GM19468 (cell line): Measurements from ENCODE around the gene PPP2R2C.

Experiments used
- ATAC-seq: cut with Tn5 transposase; IDR thresholded peaks from one replicate; pipeline ENCODE4 v1.9.1; 2021; ENCODE audit warnings: mild to moderate bottlenecking, moderate library complexity, moderate number of reproducible peaks; ENCODE audit not compliant: unreplicated experiment; ENCODE audit errors: extremely low read depth

PPP2R2C gene

GRCh38 chr4:6352031-6352692, 120.3 kb downstream of the PPP2R2C start:
- ATAC-seq = no peak

GRCh38 chr4:6351246-6352000, 121.0 kb downstream of the PPP2R2C start:
- ATAC-seq = no peak

GRCh38 chr4:6350646-6351045, 121.8 kb downstream of the PPP2R2C start:
- ATAC-seq = no peak

GRCh38 chr4:6349896-6350603, 122.4 kb downstream of the PPP2R2C start:
- ATAC-seq = no peak

- no peak for ATAC-seq
Observed at GRCh38 chr4:6348408-6348807, 124.0 kb downstream of the PPP2R2C start.

GRCh38 chr4:6347511-6348045, 124.8 kb downstream of the PPP2R2C start:
- no peak for ATAC-seq

GRCh38 chr4:6346373-6347110, 125.9 kb downstream of the PPP2R2C start:
- ATAC-seq = no peak

GRCh38 chr4:6345866-6346265, 126.5 kb downstream of the PPP2R2C start:
- ATAC-seq = no peak

- ATAC-seq = no peak
Observed at GRCh38 chr4:6345096-6345830, 127.2 kb downstream of the PPP2R2C start.

- ATAC-seq = no peak
Observed at GRCh38 chr4:6343939-6344408, 128.4 kb downstream of the PPP2R2C start.

GRCh38 chr4:6342530-6343293, 129.7 kb downstream of the PPP2R2C start:
- no peak for ATAC-seq

GRCh38 chr4:6341696-6342095, 130.7 kb downstream of the PPP2R2C start:
- no peak for ATAC-seq

- no peak for ATAC-seq
Observed at GRCh38 chr4:6340446-6341015, 131.9 kb downstream of the PPP2R2C start.

- ATAC-seq = no peak
Observed at GRCh38 chr4:6339818-6340445, 132.5 kb downstream of the PPP2R2C start.

- no peak for ATAC-seq
Observed at GRCh38 chr4:6338951-6339817, 133.2 kb downstream of the PPP2R2C start.

- no peak for ATAC-seq
Observed at GRCh38 chr4:6338175-6338950, 134.1 kb downstream of the PPP2R2C start.
